WI38 (cell line): ENCODE measurements around the gene SUV39H2.

Source experiments
- H3K4me3 ChIP-seq: 2 replicates; pipeline ENCODE4 v1.5.1; 2011; ENCODE audit warnings: low read depth, mild to moderate bottlenecking, control low read depth, low read length
- CTCF ChIP-seq: IDR thresholded peaks from 2 replicates; pipeline ENCODE4 v1.5.1; 2012; ENCODE audit warnings: low read depth, mild to moderate bottlenecking, control low read depth, low read length

The SUV39H2 gene

GRCh38 chr10:14878266-14879123, at the start of gene SUV39H2:
SUV39H2 (plus strand) TSS chr10:14878866; CDS start chr10:14878889, 23 bp downstream.
- peak within 1 kb of the TSS; percentile 91 for H3K4me3 ChIP-seq
- no peak for TF ChIP-seq CTCF

- no peak for TF ChIP-seq CTCF
These were observed 45.6 kb upstream of the SUV39H2 start for GRCh38 chr10:14833106-14833505.

GRCh38 chr10:14836208-14836607, 42.5 kb upstream of the SUV39H2 start:
- no peak overlapping the region for H3K4me3 ChIP-seq
- no peak for TF ChIP-seq CTCF

More at GRCh38 chr10:14833106-14833505, 45.6 kb upstream of the SUV39H2 start:
- no peak overlapping the region for H3K4me3 ChIP-seq

- TF ChIP-seq CTCF: no peak
These were observed 41.5 kb upstream of the SUV39H2 start for GRCh38 chr10:14837003-14837756.

GRCh38 chr10:14837757-14838581, 40.7 kb upstream of the SUV39H2 start, which contains the start of the genes CDNF, HSPA14 and MSANTD7:
CDNF (minus strand) TSS chr10:14838037; CDS start chr10:14837946, 91 bp downstream.
HSPA14 (plus strand) TSS chr10:14838306; CDS start chr10:14838403, 97 bp downstream.
MSANTD7 (plus strand) TSS chr10:14838306; CDS start chr10:14842285, 3,979 bp downstream.
- peak within 1 kb of the TSS; percentile 97 for H3K4me3 ChIP-seq
- TF ChIP-seq CTCF: no peak

More at GRCh38 chr10:14837003-14837756, 41.5 kb upstream of the SUV39H2 start:
- peak overlapping the region; percentile 97 for H3K4me3 ChIP-seq

- no peak for TF ChIP-seq CTCF
- peak overlapping the region; percentile 97 for H3K4me3 ChIP-seq
These were observed 39.9 kb upstream of the SUV39H2 start for GRCh38 chr10:14838582-14839304.
